Astrocyte (in vitro differentiated cells and primary cell): Measurements from ENCODE around the gene TSC2.

Experiments used
- CTCF ChIP-seq: IDR thresholded peaks from 2 replicates; pipeline ENCODE4 v1.5.1; 2011; ENCODE audit warnings: low read depth, mild to moderate bottlenecking, inconsistent platforms, low read length, moderate library complexity; ENCODE audit not compliant: insufficient read depth
- EZH2 ChIP-seq: IDR thresholded peaks from 2 replicates; pipeline ENCODE4 v1.6.1; 2012; ENCODE audit warnings: mild to moderate bottlenecking, low read length, inconsistent platforms; ENCODE audit not compliant: insufficient read depth

- no peak for TF ChIP-seq CTCF
- TF ChIP-seq EZH2 = no peak
Measured at GRCh38 chr16:2053897-2054296, 6.1 kb downstream of the TSC2 start.
